ENCODE measurements around the gene PDGFB. TPM values are rescaled to one million over a fixed set of nuclear protein-coding genes. Genes with fewer than 3 reads are reported as not detected.

Gene PDGFB
- total RNA-seq, 1 experiment from 2014 or later, result 39.7 TPM

GRCh38 chr22:39249086-39249704, 4.4 kb upstream of the PDGFB start:
- no peak for TF ChIP-seq CTCF (conservative IDR thresholded peaks at IDR 0.05)
- TF ChIP-seq EZH2 (IDR thresholded peaks at IDR 0.05; ENCODE audit: low read depth), result no peak
- DNase-seq, result no peak
- POLR2A ChIA-PET (ENCODE audit: unreplicated experiment), result no interaction called here

GRCh38 chr22:39248254-39248653, 3.5 kb upstream of the PDGFB start:
- Histone ChIP-seq H3K4me1 (replicated peaks; ENCODE audit: insufficient read depth) (peaks cover 26% of the 10 kb centered on the region), H3K4me3 (no peak overlapping the region), H3F3A (ENCODE audit: insufficient read depth, low read depth) (peaks cover 55% of the 10 kb centered on the region; the same call in 1 of the 2 replicates), H3K9me2 (ENCODE audit: insufficient read depth) (no peaks in the 10 kb centered on the region), H3K36me3 (ENCODE audit: low read depth) (no peaks in the 10 kb centered on the region), H3K9me3 (ENCODE audit: insufficient read depth, low read depth) (no peaks in the 10 kb centered on the region), H3K79me2 (ENCODE audit: low read depth) (peaks cover 11% of the 10 kb centered on the region), H3K27me3 (ENCODE audit: insufficient read depth, low read depth) (no peaks in the 10 kb centered on the region), H3K4me2 (no peak overlapping the region), H4K20me1 (ENCODE audit: insufficient read depth) (no peaks in the 10 kb centered on the region), H2AFZ (no peak overlapping the region), H3K27ac (no peak overlapping the region)
- ChIA-PET CTCF (no interaction called here), POLR2A (ENCODE audit: unreplicated experiment) (no interaction called here)
- TF ChIP-seq CTCF (conservative IDR thresholded peaks at IDR 0.05), result no peak
- TF ChIP-seq EZH2 (IDR thresholded peaks at IDR 0.05; ENCODE audit: low read depth), result no peak
- no peak for DNase-seq
- intact Hi-C loops (cut with micrococcal nuclease; ENCODE audit: unreplicated experiment), result loop anchor here (10.0 kb wide), 1 partner anchor 277 kb away; the partner anchor contains the start of gene ATF4
- no TSS peak for BruUV-seq (replicated peaks)

More at GRCh38 chr22:39249086-39249704, 4.4 kb upstream of the PDGFB start:
- no peaks in the 10 kb centered on the region for H3K36me3 ChIP-seq (ENCODE audit: low read depth)
- intact Hi-C loops (cut with micrococcal nuclease; ENCODE audit: unreplicated experiment), result loop anchor here (10.0 kb wide), 1 partner anchor 276 kb away; the partner anchor contains the start of gene ATF4
- no peaks in the 10 kb centered on the region for H3K27me3 ChIP-seq (ENCODE audit: insufficient read depth, low read depth)
- no peaks in the 10 kb centered on the region for H3K9me3 ChIP-seq (ENCODE audit: insufficient read depth, low read depth)
- no TSS peak for BruUV-seq (replicated peaks)
- no peaks in the 10 kb centered on the region for H3K9me2 ChIP-seq (ENCODE audit: insufficient read depth)
- H3K79me2 ChIP-seq (ENCODE audit: low read depth), result peaks cover 2% of the 10 kb centered on the region
- peaks cover 54% of the 10 kb centered on the region; the same call in 1 of the 2 replicates for H3F3A ChIP-seq (ENCODE audit: insufficient read depth, low read depth)
- H3K4me2 ChIP-seq, result no peak overlapping the region
- CTCF ChIA-PET, result no interaction called here
- no peak overlapping the region for H2AFZ ChIP-seq
- H3K4me3 ChIP-seq, result no peak overlapping the region
- peaks cover 35% of the 10 kb centered on the region for H3K4me1 ChIP-seq (replicated peaks; ENCODE audit: insufficient read depth)
- no peak overlapping the region for H3K27ac ChIP-seq
- H4K20me1 ChIP-seq (ENCODE audit: insufficient read depth), result no peaks in the 10 kb centered on the region

GRCh38 chr22:39247361-39247760, 2.6 kb upstream of the PDGFB start:
- ChIA-PET CTCF (no interaction called here), POLR2A (ENCODE audit: unreplicated experiment) (no interaction called here)
- BruUV-seq (replicated peaks), result no TSS peak
- Histone ChIP-seq H3K36me3 (ENCODE audit: low read depth) (no peaks in the 10 kb centered on the region), H3K9me2 (ENCODE audit: insufficient read depth) (no peaks in the 10 kb centered on the region), H3K9me3 (ENCODE audit: insufficient read depth, low read depth) (no peaks in the 10 kb centered on the region), H3K27me3 (ENCODE audit: insufficient read depth, low read depth) (no peaks in the 10 kb centered on the region), H3F3A (ENCODE audit: insufficient read depth, low read depth) (peaks cover 53% of the 10 kb centered on the region; the same call in 1 of the 2 replicates), H3K79me2 (ENCODE audit: low read depth) (peaks cover 19% of the 10 kb centered on the region), H3K4me1 (replicated peaks; ENCODE audit: insufficient read depth) (peaks cover 17% of the 10 kb centered on the region), H3K4me3 (no peak overlapping the region), H4K20me1 (ENCODE audit: insufficient read depth) (no peaks in the 10 kb centered on the region), H3K4me2 (no peak overlapping the region), H3K27ac (no peak overlapping the region), H2AFZ (no peak overlapping the region)
- no peak for DNase-seq
- intact Hi-C loops (cut with micrococcal nuclease; ENCODE audit: unreplicated experiment), result loop anchor here (10.0 kb wide), 1 partner anchor 277 kb away; the partner anchor contains the start of gene ATF4
- TF ChIP-seq CTCF (conservative IDR thresholded peaks at IDR 0.05) (no peak), EZH2 (IDR thresholded peaks at IDR 0.05; ENCODE audit: low read depth) (no peak)
